ENCODE measurements around the gene UNC13D. TPM values are rescaled to one million over a fixed set of nuclear protein-coding genes. Genes with fewer than 3 reads are reported as not detected.
"Not testable (repeated sequence)": the region's sequence is repeated elsewhere in the genome, so short reads cannot be mapped to it uniquely, and the experiment has no call there.

Gene UNC13D
- total RNA-seq, 2 donors from 2014 or later, result 7.3 to 15.1 TPM

DNA sequence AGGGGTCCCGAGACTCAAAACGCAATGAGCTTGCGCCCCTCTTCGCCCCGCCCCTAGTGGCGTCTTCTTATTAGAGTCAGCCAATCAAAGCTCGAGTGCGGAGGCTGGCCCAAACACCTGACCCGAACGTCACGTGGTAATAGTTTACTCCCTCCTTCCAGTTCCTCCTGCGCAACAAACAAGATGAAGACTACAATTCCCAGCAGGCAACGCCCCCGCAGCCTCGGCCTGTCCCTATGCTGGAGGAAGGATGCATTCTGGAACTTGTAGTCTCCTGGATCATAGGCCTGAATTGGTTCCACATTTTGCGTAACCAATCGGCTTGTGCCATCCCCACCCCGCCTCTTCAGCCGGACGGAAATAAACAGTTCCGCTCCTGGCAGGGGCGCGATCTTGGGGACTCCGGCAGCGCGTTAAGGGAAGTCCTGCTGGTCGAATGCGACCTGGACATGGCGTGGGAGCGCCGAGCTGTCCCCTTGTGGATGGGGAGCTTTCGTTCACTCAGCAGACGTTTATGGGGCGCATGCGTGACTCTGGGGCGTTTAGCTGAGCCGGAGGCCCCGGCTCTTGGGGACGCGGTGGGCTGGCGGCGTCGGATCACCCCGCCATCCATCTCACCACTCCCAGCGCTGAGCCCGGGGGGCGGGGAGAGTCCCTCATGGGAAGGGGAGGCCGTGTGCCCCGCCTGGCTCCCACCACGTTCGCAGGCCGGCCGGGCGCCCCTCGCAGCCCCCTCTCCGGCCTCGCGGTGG is 11.3 kb upstream of the UNC13D start, which contains the start of gene WBP2:
Gene WBP2, minus strand, starts transcription at position 26 of the 752 bp plus-strand sequence. CDS start 38 bp downstream, outside the sequence.
- DNase-seq (ENCODE audit: low spot score), result peak; percentile 99
- intact Hi-C loops (cut with DNase I), result no loop called here

- intact Hi-C loops (cut with DNase I), result no loop called here
- no peak for DNase-seq (ENCODE audit: low spot score)
Measured at GRCh38 chr17:75854881-75855309, 10.7 kb upstream of the UNC13D start.

DNA sequence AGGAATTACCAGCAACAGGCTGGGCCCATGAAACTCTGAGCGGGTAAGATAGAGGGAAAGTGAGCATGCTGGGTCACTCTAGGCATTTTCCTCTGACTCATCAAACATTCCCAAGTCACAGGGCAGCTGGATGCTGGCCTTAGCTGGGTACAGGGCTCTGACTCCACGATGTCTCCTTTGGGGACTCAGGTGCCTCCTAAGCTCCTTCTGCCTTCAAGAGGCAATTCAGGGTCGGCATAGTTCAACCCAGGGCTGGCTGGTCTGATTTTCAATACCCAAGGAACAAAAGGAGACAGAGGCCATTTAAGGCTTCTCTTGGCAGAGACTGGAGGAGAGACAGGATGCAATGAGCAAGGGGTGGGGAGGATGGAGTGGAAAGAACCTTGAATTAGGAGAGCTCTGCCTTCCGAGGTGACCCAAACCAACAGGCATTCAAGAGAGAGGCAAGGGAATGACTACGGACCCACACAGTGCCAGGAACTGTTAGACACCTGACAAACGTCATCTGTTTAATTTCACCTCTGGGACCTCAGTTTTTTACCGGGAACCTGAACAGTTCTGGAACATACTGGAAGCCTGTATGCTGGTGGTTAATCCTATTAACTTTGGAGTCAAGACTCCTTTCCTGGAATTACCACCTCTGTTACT is 10.0 kb upstream of the UNC13D start:
- intact Hi-C loops (cut with DNase I), result no loop called here
- DNase-seq (ENCODE audit: low spot score), result no peak

DNA sequence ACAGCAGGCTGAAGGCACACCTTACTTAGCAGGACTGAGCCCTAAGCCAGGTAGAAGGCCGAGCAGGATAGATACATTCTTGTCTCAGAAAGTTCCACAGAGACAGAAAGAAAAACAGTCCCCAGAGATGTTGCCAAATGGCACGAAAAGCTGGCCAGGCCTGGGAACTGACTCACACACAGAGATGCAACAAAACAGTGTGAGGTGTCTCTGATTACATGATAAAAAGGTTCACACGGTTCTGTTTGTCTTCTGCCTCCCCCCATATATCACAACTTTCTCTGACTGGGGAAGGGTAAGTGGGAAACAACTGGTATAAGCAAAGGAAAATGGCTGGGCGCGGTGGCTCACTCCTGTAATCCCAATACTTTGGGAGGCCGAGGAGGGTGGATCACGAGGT is 9.2 kb upstream of the UNC13D start:
- intact Hi-C loops (cut with DNase I), result no loop called here
- no peak for DNase-seq (ENCODE audit: low spot score)

GRCh38 chr17:75851693-75851991 is 7.4 kb upstream of the UNC13D start:
- DNase-seq (ENCODE audit: low spot score); intact Hi-C loops (cut with DNase I): not testable (repeated sequence)

DNA sequence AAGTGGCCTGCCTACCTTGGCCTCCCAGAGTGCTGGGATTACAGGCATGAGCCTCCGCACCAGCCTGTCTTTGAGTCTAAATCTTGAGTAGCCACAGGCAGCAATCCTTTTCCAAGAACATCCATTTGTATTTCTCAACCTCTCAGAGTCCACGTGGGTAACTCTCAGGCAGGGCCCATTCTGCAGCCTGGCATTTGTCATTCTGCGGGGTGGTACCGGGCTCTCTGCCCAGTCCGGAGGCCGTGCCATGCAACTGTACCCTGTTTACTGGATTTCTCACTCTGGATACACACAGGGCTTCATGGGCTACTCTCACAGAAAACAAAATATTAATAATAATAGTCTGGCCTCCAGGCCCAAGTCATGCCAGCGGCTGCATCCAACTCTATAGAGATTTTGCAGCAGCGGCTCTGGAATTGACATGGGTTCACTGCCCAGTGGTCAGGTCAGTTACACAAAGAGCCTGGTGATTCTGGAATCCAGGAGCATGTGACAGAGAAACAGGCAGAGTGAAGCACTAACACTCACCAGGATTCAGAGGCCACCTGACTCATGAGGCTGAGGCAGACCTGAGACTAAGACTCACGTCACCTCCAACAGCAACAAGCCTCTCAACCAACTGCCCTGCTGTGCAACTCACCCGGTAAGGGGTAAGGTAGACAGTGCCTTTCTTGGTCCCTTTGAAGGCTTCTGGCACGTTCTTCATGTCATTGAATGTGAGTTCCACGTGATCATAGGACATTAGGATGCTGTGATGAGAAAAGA is 6.9 kb upstream of the UNC13D start:
- intact Hi-C loops (cut with DNase I), result no loop called here
- no peak for DNase-seq (ENCODE audit: low spot score)

- no peak for DNase-seq (ENCODE audit: low spot score)
Measured at GRCh38 chr17:75849724-75850123, 5.5 kb upstream of the UNC13D start.

DNA sequence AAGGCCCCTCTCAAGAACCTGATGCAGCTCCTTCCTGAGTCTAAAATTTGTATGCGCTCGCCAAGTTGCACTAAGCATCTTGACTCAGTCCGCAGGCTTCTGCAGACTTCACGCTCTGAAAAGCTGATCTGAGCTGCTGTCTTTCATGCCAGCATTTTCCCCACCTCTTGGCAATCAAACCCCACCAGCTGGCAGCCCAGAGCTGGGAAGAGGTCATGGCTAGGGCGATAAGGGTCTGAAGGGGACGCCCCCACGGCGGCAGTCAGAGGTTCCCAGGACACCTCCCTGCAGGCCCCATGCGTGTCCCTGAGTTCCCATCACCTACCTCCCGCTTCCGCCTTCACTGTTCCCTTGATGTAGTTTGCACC is 5.1 kb upstream of the UNC13D start:
- intact Hi-C loops (cut with DNase I), result loop anchor here in 1 of 2 donors (5.0 kb wide), 1 partner anchor 33 kb away; no protein-coding TSS in a partner anchor
- DNase-seq (ENCODE audit: low spot score), result no peak

More at GRCh38 chr17:75849724-75850123, 5.5 kb upstream of the UNC13D start:
- intact Hi-C loops (cut with DNase I), result loop anchor here in 1 of 2 donors (5.0 kb wide), 1 partner anchor 33 kb away; no protein-coding TSS in a partner anchor

DNA sequence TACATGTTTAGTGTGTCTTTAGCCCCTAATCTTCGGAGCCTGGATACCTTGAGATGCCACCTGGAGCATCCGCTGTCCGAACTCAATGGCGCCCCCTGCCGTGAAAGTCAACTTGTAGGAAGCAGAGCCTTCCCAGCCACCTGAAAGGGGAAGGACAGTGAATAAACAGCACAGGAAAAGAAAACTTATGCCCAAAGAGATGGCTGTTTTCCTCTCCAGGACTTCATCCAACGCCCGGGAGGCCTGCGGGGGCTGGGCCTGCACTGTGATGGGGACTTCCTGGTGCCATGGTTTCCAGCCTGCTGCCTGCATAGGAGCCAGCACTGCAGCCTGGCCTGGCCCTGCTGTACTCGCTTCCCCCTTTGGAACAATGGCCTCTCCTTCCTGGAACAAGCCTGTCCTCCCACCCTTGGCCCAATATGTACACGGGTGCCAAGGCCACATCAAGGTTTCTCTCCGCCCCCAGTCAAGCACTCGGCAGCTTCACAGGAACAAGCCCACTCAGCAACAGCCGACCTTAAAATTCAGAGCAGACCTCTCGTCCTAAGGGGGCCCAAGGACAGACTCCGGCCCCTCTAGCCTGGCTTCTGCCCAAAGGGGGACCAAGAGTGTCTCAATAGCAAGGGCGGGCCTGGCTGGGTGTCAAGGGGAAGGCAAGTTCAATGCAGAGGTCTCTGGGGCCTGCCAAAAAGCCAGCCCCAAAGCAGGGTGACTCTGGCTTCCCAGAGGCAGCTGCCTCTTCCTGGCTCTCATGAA is 4.5 kb upstream of the UNC13D start:
- intact Hi-C loops (cut with DNase I), result loop anchor here in 1 of 2 donors (5.0 kb wide), 1 partner anchor 34 kb away; no protein-coding TSS in a partner anchor
- no peak for DNase-seq (ENCODE audit: low spot score)

- DNase-seq (ENCODE audit: low spot score), result no peak
- intact Hi-C loops (cut with DNase I), result loop anchor here in 1 of 2 donors (5.0 kb wide), 1 partner anchor 34 kb away; no protein-coding TSS in a partner anchor
Measured at GRCh38 chr17:75847614-75848522, 3.7 kb upstream of the UNC13D start.

DNA sequence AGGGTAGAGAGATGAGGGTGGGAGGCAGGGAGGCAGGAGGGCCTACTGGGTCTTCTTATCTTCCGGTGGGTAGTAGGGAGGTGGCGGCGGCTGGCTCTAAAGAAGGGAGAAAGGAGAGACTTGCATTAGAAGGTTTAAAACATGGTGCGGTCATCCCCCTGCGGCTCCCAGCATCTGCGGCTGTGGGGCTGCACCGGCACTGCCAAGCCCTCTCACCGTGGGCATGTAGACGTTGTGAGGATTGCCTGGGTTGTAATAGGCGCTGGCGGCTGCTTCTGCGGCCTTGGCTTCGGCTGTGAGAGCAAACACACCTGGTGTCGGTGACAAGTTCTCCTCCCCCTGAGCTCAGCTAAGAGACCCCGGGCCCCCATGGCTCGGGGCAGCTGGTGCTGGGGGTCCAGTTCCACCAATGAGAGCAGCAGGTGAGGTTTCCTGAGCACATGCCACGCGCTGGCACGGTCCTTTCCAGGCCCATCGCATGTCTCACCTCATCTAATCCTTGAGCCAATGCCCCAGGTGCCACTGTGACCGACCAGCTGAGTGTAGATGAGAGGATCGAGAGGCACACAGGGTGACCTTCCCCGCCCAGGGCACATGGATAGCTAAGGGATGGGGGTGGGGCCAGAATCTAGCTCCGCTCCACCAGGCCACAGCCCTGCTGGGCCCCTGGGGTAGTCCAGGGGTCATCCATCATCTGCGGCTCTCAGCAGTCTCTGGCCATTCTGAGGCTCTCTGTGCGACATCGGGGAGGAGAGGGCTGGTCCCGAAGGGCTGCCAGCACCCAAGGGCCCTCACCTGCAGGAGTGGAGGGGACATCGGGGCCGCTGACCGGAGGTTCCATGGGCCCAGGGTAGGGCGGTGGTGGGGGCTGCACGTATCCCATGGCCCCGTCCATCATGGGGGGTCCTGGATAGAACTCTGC is 2.7 kb upstream of the UNC13D start:
- DNase-seq (ENCODE audit: low spot score), result no peak
- intact Hi-C loops (cut with DNase I), result loop anchor here in 1 of 2 donors (5.0 kb wide), 1 partner anchor 35 kb away; no protein-coding TSS in a partner anchor

- intact Hi-C loops (cut with DNase I), result loop anchor here in 1 of 2 donors (5.0 kb wide), 1 partner anchor 36 kb away; no protein-coding TSS in a partner anchor
- no peak for DNase-seq (ENCODE audit: low spot score)
Measured at GRCh38 chr17:75845933-75846691, 1.9 kb upstream of the UNC13D start.

- intact Hi-C loops (cut with DNase I), result loop anchor here in 1 of 2 donors (5.0 kb wide), 1 partner anchor 37 kb away; no protein-coding TSS in a partner anchor
- DNase-seq (ENCODE audit: low spot score), result peak; percentile 95
Measured at GRCh38 chr17:75845058-75845711, 981 bp upstream of the UNC13D start.

GRCh38 chr17:75844530-75845057 is 390 bp upstream of the UNC13D start:
- intact Hi-C loops (cut with DNase I), result loop anchor here in 1 of 2 donors (5.0 kb wide), 1 partner anchor 38 kb away; no protein-coding TSS in a partner anchor
- no peak for DNase-seq (ENCODE audit: low spot score)

DNA sequence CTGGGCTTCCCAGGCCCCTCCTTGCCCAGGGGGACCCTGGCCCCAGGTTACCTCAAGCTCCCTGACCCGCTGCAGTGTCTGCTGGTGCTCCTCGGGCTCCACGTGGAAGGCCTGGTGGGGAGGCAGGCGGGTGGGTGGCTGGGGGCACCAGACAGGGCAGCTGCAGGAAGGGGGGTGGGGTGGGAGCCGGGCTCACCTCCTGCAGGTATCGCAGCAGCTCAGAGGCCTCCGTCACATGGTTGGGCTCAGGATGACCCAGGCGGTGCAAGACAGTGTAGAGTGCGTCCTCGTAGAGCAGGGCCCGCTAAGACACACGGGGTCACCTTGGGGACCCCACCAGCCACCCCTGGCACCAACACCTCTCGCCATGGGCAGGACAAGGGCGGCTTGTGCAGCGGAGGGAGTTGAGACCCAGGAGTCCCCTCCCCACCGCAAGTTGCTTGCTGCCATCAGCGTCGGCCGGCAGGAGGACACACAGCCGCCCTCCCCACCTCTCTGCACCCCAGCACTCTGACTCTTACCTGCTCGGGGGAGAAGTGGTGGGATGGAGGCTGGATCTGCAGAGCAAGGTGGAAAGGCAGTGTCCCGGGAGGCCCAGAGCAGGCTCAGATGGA is 1.1 kb downstream of the UNC13D start:
- no peak for DNase-seq (ENCODE audit: low spot score)
- intact Hi-C loops (cut with DNase I), result no loop called here
